GM18499 (cell line): ENCODE measurements around the gene PRH1.

Experiments used
- ATAC-seq: cut with Tn5 transposase; IDR thresholded peaks from one replicate; pipeline ENCODE4 v1.9.1; 2021; ENCODE audit warnings: moderate number of reproducible peaks; ENCODE audit not compliant: insufficient read depth, unreplicated experiment

Gene PRH1

GRCh38 chr12:10884086-10884725 is at the start of gene PRH1:
Gene PRH1 (minus strand): TSS chr12:10884255. CDS start chr12:10884217, 38 bp downstream.
- no peak for ATAC-seq

GRCh38 chr12:10928746-10929286 is 44.8 kb upstream of the PRH1 start, which contains the start of gene PRH2:
Gene PRH2 (plus strand): TSS chr12:10929236. CDS start chr12:10929274, 38 bp downstream.
- ATAC-seq = no peak

- no peak for ATAC-seq
These were observed 42.2 kb upstream of the PRH1 start for GRCh38 chr12:10926269-10926668.

GRCh38 chr12:10919809-10920208 is 35.8 kb upstream of the PRH1 start:
- ATAC-seq = no peak

- ATAC-seq = no peak
These were observed 26.3 kb upstream of the PRH1 start for GRCh38 chr12:10910380-10910779.

- ATAC-seq = no peak
These were observed 25.4 kb upstream of the PRH1 start, which contains the start of gene TAS2R13 for GRCh38 chr12:10909462-10909861. Gene TAS2R13 (minus strand): TSS chr12:10909562. CDS start chr12:10909298, 264 bp downstream.

- ATAC-seq = no peak
These were observed 20.6 kb upstream of the PRH1 start for GRCh38 chr12:10904686-10905085.

GRCh38 chr12:10901427-10901826 is 17.4 kb upstream of the PRH1 start:
- no peak for ATAC-seq

GRCh38 chr12:10900972-10901371 is 16.9 kb upstream of the PRH1 start:
- ATAC-seq = no peak

- ATAC-seq = no peak
These were observed 16.5 kb upstream of the PRH1 start for GRCh38 chr12:10900530-10900929.

GRCh38 chr12:10896854-10897253 is 12.8 kb upstream of the PRH1 start:
- ATAC-seq = no peak

- no peak for ATAC-seq
These were observed 7.9 kb upstream of the PRH1 start for GRCh38 chr12:10891937-10892336.

- ATAC-seq = no peak
These were observed 5.2 kb upstream of the PRH1 start for GRCh38 chr12:10889226-10889625.

GRCh38 chr12:10873378-10873777 is 10.7 kb downstream of the PRH1 start:
- no peak for ATAC-seq

- ATAC-seq = no peak
These were observed 16.7 kb downstream of the PRH1 start for GRCh38 chr12:10867381-10867780.

GRCh38 chr12:10863512-10864218 is 20.4 kb downstream of the PRH1 start:
- ATAC-seq = no peak

- no peak for ATAC-seq
These were observed 22.7 kb downstream of the PRH1 start for GRCh38 chr12:10861366-10861765.

- ATAC-seq = no peak
These were observed 28.2 kb downstream of the PRH1 start for GRCh38 chr12:10855807-10856206.

GRCh38 chr12:10853776-10854175 is 30.3 kb downstream of the PRH1 start:
- ATAC-seq = no peak

GRCh38 chr12:10851243-10851858 is 32.7 kb downstream of the PRH1 start:
- no peak for ATAC-seq

- ATAC-seq = no peak
These were observed 34.6 kb downstream of the PRH1 start, which contains the start of gene PRR4 for GRCh38 chr12:10849425-10849878. Gene PRR4 (minus strand): TSS chr12:10849475. CDS start chr12:10849437, 38 bp downstream.
